Adrenal gland (tissue), 5 donors: ENCODE measurements around the gene PROX1.

ENCODE experiments used
- CTCF ChIP-seq, 6 experiments: fragments of 450-650 bp in 4 of 6; fragments of 200-600 bp in 2 of 6; sonication (generic) in 1 of 6; IDR thresholded peaks; 1 replicate in 5 of 6; 2 replicates in 1 of 6; pipeline versions ENCODE4 v1.5.1 to v1.8.0; 2016 to 2021; ENCODE audit warnings: antibody characterized with exemption in 6 of 6, mild to moderate bottlenecking in 2 of 6, moderate library complexity in 1 of 6
- POLR2A ChIP-seq, 2 donors: fragments of 450-650 bp; IDR thresholded peaks; one replicate each; pipeline ENCODE4 v1.6.1; 2017; ENCODE audit warnings: antibody characterized with exemption in 2 of 2, mild to moderate bottlenecking in 2 of 2, moderate library complexity in 1 of 2
- donor health status: DM: no; HTN: no; CAD: no.

- TF ChIP-seq CTCF (IDR thresholded peaks at IDR 0.05) (no peak), POLR2A (IDR thresholded peaks at IDR 0.05) (no peak)
Observed at GRCh38 chr1:214072426-214073157, 84.8 kb downstream of the PROX1 start.
